HG03558 (cell line): ENCODE measurements around the gene IRGM.
"Not testable (repeated sequence)": the region's sequence is repeated elsewhere in the genome, so short reads cannot be mapped to it uniquely, and the experiment has no call there.

Source experiments
- ATAC-seq: cut with Tn5 transposase; IDR thresholded peaks from one replicate; pipeline ENCODE4 v1.9.1; 2021; ENCODE audit warnings: moderate number of reproducible peaks; ENCODE audit not compliant: unreplicated experiment; ENCODE audit errors: extremely low read depth

The IRGM gene, protein sequence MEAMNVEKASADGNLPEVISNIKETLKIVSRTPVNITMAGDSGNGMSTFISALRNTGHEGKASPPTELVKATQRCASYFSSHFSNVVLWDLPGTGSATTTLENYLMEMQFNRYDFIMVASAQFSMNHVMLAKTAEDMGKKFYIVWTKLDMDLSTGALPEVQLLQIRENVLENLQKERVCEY

DNA sequence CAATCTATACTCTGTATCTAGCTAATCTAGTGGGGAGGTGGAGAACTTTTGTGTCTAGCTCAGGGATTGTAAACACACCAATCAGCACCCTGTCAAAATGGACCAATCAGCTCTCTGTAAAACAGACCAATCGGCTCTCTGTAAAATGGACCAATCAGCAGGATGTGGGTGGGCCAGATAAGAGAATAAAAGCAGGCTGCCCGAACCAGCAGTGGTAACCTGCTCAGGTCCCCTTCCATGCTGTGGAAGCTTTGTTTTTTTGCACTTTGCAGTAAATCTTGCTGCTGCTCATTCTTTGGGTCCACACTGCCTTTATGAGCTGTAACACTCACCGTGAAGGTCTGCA is at the start of gene IRGM:
Gene IRGM, plus strand, starts transcription at position 214 of the 346 bp plus-strand sequence. CDS start 1,603 bp downstream, outside the sequence.
- ATAC-seq = not testable (repeated sequence)

DNA sequence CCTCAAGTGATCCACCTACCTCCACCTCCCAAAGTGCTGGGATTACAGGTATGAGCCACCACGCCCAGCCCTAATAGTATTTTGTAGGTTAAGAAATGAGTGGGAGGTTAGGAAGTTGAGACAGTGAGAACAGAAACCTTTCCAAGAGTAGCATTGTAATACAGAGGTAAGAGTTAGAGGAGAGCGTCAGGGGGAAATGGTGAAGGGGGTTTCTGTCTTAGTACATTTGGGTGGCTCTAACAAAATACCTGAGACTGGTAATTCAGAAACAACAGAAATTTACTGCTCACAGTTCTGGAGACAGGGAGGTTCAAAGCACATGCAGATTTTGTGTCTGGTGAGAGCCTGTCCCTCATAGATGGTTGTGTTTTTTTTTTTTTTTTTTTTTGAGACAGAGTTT is 48.9 kb upstream of the IRGM start:
- no peak for ATAC-seq

DNA sequence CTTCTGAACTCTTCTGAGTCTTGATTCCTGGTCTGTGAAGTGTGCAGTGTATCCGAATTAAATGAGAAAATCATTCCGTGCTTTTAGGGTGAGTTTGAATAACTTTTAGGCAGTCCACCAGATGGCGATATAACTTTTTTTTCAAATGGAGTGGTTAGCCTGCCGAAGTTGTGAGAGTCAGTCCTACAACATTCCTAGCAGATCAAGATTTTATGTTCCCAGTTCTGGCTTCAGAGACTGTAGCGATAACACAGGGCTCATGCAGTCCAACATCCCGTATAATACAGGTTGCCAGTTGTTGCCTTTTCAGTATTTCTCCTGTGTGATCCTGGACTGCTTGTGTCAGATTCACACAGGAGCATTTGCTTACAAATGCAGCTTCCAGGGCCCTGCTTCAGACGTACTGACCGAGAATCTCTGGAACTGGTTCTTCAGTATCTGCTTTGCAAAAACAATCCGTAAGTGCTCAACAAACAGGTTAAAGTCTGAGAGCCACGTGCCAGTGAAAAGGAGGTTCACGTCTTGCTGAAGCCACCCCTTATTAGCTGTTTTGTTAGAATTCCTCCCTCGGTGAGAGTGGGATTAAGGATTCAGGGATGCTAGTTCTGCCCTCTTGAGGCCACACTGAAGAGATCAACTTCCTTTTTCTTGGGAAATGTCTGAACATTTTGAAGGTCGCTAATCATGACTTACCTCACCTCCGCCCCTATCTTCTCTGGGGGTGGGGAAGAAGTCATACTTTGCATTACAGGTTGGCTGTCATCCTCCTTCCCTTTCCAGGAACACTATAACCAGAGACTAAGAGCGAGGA is 45.0 kb upstream of the IRGM start:
- ATAC-seq = no peak

DNA sequence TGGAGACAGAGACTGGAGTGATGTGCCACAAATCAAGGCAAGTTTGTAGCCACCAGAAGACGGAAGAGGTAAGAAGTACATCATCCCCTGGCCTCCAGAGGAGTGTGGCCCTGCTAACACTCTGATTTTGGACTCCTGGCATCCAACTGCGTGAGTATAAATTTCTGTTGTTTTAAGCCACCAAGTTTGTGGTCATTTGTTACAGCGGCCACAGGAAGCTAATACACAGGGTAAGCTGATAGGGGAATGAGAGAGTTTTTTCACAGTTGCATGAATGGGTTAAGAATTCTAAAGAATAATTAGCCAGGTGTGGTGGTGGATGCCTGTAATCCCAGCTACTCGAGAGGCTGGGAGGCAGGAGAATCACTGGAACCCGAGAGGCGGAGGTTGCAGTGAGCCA is 41.9 kb upstream of the IRGM start:
- ATAC-seq = no peak

DNA sequence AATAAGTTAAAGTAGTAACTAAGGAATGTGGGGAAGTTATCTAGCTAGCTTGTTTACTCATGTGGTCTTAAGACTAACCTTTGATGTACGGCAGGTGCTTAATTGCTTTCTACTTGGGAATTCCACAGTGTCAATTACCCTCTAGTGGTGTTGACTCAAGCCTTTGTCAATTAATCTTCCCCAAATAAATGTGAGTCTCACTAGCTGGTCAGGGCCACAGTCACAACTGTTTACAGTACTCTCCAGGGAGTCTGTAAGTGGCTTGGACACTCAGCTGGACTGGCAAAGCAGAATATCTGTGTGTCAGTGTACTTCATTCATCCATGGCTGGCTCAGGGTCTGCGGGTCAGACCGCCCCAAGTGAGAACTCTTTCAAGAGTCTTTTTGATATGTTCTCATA is 37.0 kb upstream of the IRGM start:
- ATAC-seq = no peak

DNA sequence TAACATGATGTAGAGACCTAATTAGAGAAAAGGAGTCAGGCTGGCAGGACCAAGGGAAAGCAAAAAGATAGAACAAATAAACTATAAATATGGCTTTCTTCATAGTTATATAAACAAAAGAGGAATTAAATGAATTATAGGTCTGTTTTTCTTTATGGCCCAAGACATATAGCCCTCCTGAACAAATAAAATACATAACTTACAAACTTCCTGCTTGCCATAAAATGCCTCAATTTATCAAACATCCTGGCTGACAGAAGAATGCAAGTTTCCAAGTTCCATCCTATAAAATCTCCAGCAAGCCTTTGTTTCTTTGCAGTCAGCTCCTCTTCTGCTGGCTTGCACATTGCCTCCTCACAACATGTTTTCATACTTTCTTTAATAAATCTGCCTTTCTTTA is 31.3 kb upstream of the IRGM start:
- ATAC-seq = no peak

DNA sequence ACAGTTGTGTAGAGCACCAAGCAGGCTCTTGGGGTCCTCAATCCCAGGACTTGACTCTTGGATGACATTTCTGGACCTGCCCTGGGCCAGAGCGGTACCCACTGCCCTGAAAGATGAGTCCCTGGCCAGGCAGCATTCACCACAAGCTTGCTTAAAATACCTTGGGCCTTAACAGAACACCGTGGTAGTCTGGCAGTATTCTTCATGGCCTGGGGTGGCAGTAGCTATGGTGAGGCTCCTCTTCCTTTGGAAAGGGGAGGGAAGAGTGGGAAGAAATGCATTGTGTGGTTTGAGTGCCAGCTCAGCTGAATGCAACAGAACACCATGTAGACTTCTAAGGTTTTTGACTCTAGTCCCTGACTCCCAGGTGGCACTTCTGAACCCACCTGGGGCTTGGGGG is 29.4 kb upstream of the IRGM start:
- ATAC-seq = no peak

DNA sequence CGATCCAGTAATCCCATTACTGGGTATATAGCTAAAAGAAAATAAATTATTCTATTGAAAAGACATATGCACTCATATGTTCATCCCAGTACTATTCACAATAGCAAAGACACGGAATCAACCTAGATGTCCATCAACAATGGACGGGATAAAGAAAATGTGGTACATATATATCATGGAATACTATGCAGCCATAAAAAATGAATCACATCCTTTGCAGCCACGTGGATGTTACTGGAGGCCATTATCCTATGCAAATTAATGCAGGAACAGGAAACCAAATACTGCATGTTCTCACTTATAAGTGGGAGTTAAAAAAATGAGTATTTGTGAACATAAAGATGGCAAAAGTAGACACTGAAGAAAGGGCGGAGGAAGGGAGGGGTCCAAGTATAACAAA is 16.6 kb upstream of the IRGM start:
- no peak for ATAC-seq

DNA sequence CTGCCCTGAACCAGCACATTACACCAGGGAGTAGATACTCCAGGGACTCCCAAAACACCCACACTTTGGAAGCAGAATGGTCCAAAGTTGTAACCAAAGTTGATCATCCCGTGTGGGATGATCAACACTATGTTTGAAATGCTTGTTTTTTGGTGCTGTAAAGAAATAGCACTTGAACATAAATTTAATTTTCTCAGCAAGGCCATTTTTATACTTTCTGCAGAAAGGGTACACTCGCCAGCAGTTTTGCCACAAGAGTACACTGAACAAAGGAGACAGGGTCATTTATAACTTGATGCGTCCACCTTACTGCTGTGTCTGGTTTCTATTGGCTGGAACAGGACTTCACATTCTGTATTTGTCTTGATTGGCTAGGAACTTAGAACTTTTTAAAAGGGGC is 14.5 kb upstream of the IRGM start:
- not testable (repeated sequence) for ATAC-seq

DNA sequence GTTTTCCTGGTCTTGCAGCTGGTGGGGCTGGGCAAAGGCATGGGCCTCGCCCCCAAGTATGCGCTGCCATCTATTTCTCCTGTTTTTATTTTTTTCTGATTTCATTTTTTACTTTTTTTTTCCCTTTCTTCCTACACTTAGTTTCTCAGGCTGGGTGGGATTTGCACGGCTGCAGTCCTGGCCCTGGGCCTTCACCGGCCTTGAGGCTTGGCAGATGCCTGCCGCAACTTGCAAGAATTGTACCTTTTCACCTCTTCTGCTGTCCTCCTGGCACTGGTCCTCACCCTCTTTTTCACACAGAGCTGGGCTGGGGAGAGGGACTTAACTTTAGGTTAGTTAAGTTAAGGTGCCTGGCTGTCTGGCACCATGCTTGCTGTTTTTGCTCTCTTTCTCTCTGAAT is 10.3 kb upstream of the IRGM start:
- ATAC-seq = no peak

DNA sequence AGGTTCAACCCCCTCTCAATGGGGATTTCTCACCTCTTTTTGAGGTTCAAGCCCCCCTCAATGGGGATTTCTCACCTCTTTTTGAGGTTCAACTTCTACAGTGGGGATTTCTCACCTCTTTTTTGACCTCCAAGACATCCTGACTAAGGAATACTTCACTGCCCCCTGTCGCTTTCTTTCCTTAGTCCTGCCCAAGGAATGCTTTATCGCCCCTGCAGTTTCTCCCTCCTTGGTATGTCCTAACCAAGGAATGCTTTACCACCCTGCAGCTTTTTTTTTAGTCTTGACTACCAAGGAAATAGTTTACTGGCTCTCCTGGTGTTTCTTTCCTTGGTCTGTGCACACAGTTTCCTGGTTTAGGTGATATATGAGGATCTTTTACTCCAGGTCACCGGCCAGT is 9.6 kb upstream of the IRGM start:
- no peak for ATAC-seq

DNA sequence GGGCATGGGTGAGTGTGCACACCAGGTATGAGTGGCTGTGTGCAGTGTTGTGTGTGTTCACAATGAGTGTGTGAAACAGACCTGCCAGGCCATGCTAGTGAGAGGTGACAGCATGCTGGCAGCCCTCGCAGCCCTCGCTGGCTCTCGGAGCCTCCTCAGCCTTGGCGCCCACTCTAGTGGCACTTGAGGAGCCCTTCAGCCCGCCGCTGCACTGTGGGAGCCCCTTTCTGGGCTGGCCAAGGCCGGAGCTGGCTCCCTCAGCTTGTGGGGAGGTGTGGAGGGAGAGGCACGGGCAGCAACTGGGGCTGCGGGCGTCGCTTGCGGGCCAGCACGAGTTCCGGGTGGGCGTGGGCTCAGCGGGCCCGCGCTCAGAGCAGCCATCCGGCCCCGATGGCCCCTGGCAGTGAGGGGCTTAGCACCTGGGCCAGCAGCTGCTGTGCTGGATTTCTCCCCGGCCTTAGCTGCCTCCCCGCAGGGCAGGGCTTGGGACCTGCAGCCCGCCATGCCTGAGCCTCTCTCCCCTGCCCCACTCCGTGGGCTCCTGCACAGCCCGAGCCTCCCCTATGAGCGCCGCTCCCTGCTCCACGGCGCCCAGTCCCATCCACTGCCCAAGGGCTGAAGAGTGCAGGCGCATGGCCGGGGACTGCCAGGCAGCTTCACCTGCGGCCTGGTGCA is 999 bp upstream of the IRGM start:
- ATAC-seq = not testable (repeated sequence)

DNA sequence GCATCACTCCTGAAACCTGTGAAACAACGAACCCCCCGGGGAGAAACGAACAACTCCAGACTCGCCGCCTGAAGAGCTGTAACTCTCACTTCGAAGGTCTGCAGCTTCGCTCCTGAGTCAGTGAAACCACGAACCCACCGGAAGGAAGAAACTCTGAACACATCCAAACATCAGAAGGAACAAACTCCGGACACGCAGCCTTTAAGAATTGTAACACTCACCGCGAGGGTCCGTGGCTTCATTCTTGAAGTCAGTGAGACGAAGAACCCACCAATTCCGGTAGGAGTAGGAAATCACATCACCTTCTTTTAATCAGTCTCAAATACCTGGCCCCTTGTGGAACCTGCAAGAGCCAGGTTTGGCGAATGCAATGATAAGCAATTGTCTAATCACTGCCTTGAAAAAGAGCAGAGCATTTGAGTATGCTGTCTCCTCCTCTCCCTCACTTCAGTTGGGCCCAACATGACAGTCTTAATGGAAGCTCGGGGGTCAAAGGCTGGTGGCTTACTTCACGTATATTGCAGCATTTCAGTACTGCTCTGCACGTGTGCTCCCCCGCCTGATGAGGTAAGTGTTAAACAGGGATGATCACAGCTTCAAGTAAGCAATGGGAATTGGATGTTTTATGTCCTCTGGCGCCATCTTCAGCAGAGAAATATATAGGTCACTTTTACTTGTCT is 473 bp downstream of the IRGM start:
- peak; percentile 87 for ATAC-seq

DNA sequence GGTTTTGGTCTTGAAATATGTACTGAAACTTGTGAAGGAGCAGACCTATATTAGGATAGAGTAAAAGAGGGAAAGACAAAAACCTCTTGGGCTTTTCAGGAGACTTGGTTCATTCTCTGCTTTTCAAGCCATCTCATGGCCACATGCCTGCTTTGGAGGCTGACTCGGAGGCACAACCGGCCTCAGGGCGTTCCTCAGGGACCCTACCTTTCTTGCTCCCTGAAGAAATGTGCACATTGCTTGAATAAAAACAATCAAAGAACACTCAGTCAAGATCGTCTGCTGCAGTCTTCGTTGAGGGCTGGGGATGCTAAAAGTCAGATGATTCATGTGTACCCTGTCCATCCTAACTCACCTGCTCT is 994 bp downstream of the IRGM start:
- ATAC-seq = no peak

DNA sequence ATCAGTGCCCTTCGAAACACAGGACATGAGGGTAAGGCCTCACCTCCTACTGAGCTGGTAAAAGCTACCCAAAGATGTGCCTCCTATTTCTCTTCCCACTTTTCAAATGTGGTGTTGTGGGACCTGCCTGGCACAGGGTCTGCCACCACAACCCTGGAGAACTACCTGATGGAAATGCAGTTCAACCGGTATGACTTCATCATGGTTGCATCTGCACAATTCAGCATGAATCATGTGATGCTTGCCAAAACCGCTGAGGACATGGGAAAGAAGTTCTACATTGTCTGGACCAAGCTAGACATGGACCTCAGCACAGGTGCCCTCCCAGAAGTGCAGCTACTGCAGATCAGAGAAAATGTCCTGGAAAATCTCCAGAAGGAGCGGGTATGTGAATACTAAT is 1.9 kb downstream of the IRGM start:
- no peak for ATAC-seq

DNA sequence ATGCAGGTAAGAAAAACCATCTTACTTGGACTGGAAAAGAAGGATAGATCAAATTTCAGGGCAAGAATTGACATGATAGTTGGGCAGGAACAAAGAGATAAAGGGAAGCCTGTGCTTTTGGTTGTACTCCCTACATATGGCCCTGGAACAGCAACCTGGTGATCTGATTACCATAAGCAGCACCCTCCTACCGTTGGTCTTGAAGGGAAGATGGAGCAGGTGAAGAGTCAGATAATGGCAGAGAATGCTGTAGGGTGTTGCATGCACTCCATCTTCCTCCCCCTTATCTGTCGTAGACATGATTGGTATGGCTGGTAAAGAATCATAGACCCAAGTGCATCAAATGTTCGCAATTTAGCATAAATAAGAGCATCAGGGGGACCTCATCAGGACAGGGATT is 4.7 kb downstream of the IRGM start:
- no peak for ATAC-seq

DNA sequence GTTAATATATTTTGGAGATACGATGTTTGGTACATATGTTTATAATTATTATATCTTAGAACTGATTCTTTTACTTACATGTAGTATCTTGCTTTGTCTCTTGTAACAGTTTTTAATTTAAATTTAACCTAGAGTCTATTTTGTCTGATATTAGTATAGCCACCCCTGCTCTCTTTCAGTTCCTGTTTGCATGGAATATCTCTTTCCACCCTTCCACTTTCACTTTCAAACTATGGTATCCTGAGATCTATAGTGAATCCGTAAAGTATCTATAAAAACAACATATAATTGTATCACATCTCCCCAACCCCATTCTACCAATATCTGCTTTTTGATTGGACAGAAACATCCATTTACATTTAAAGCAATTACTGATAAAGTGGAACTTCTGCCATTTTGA is 7.2 kb downstream of the IRGM start:
- no peak for ATAC-seq

DNA sequence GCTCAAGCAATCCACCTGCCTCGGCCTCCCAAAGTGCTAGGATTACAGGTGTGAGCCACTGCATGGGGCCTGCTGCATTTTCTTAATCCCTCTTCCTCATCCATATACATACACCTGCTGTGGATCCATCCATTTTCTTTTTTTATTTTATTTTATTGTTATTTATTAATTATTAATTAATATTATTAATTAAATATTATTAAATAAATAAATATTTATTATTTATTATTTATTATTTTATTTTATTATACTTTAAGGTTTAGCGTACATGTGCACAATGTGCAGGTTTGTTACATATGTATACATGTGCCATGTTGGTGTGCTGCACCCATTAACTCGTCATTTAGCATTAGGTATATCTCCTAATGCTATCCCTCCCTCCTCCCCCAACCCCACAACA is 10.4 kb downstream of the IRGM start:
- not testable (repeated sequence) for ATAC-seq

DNA sequence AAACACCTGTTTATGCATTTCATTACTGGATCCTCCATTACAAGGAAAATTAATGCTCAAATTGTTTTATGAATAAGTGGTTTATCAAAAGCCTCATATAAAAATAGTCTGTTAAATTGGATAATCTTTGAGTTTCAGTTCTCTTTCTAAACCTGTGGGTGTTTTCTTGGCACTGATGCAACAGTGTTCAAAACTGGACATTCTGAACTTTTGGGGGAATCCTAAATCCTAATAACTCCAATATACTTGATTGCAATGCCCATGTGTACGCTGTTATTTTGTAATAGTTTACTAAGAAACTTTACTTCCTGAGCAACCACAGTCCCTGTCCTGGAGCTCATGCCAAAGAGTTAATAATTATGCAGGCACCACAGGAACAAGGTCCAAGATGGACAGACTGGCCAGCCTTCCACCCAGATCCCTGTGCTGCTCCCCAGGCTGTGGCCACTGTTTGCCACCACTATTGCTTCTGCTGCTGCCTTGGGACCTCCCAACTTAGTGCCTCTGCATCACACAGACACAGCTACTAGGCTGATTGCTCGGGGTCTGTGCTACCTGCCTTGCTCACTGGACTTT is 14.0 kb downstream of the IRGM start:
- ATAC-seq = no peak

DNA sequence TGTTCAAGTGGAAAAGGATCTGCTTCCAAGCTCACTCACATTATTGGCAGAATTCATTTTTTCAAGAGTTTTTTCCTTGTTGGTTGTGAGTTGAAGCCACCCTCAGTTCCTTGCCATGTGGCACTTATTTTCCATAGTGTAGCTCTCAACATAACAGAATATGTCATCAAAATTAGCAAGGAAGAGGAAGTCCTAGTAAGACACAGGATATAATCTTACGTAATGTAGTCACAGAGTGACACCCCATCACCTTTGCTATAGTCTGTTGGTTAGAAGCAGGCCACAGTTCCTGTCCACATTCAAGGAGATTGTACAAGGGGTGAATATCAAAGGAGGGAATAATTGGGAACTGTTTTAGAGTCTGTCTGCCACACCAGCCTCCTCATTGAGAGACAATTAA is 15.7 kb downstream of the IRGM start:
- ATAC-seq = no peak

DNA sequence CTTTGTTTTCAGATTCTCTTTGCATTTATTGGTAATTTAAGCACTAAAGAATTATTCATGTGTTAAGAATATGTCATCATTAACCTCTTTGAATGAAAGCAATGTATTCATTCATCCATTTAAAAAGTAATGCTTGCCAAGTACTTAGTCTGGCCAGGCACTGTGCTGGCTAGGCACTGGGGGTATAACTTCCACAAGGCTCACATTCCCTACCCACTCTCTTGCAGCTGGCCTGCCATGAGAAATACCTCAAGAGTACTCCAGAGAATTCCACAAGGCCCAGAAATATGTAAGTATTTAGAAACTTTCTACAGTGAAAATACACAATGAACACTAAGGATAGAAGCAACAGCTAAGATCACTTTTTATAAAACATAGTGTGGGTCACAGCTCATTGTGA is 33.0 kb downstream of the IRGM start:
- no peak for ATAC-seq
